Epithelial cell of proximal tubule (primary cell): Measurements from ENCODE around the gene AGBL4. TPM values are rescaled to one million over a fixed set of nuclear protein-coding genes. Genes with fewer than 3 reads are reported as not detected.

ENCODE experiments used
- DNase-seq: peaks from one replicate; pipeline ENCODE4 v3.0.0-alpha.2; 2011; ENCODE audit warnings: low read depth
- H3K4me3 ChIP-seq: 2 replicates; pipeline ENCODE4 v1.5.1; 2011; ENCODE audit warnings: low read depth, mild to moderate bottlenecking, low read length
- CTCF ChIP-seq: conservative IDR thresholded peaks from 2 replicates; pipeline ENCODE4 v1.5.1; 2012; ENCODE audit warnings: low read depth, mild to moderate bottlenecking, low read length
- total RNA-seq: library from RNA; depleted of rRNA; stranded (reverse); fragments of >200 nt; gene quantifications from 2 replicates; pipeline ENCODE4 v1.2.3, GENCODE V29; 2015

AGBL4 gene
- total RNA-seq, 1 donor from 2014 or later: not detected

- TF ChIP-seq CTCF: no peak
- H3K4me3 ChIP-seq: no peak overlapping the region
- DNase-seq: no peak
These were observed 819.0 kb downstream of the AGBL4 start for GRCh38 chr1:49204720-49205119.

- no peak overlapping the region for H3K4me3 ChIP-seq
- no peak for DNase-seq
- TF ChIP-seq CTCF: no peak
These were observed 823.0 kb downstream of the AGBL4 start for GRCh38 chr1:49200738-49201137.

GRCh38 chr1:49199564-49199963 lies 824.2 kb downstream of the AGBL4 start:
- TF ChIP-seq CTCF: no peak
- no peak overlapping the region for H3K4me3 ChIP-seq
- DNase-seq: peak; percentile 6

- TF ChIP-seq CTCF: peak; percentile 17
- DNase-seq: peak; percentile 39
- no peak overlapping the region for H3K4me3 ChIP-seq
These were observed 826.7 kb downstream of the AGBL4 start for GRCh38 chr1:49197081-49197480.

- H3K4me3 ChIP-seq: no peak overlapping the region
- no peak for DNase-seq
- no peak for TF ChIP-seq CTCF
These were observed 833.6 kb downstream of the AGBL4 start for GRCh38 chr1:49190138-49190537.

GRCh38 chr1:49187056-49187455 lies 836.7 kb downstream of the AGBL4 start:
- TF ChIP-seq CTCF: no peak
- H3K4me3 ChIP-seq: no peak overlapping the region
- no peak for DNase-seq

GRCh38 chr1:49185450-49185980 lies 838.2 kb downstream of the AGBL4 start:
- TF ChIP-seq CTCF: no peak
- DNase-seq: no peak

More at GRCh38 chr1:49185450-49185980, 838.2 kb downstream of the AGBL4 start:
- no peak overlapping the region for H3K4me3 ChIP-seq
